HepG2 (cell line): Measurements from ENCODE around the gene DEPDC1B. TPM values are rescaled to one million over a fixed set of nuclear protein-coding genes. Genes with fewer than 3 reads are reported as not detected.

Source experiments
- BCLAF1 ChIP-seq: fragments of 450-650 bp; IDR thresholded peaks from 2 replicates; pipeline ENCODE4 v1.6.1; 2017; ENCODE audit warnings: mild to moderate bottlenecking
- CSRNP1 ChIP-seq: sonication (generic); formaldehyde crosslinking; IDR thresholded peaks from 2 replicates; pipeline ENCODE4 v1.8.1; 2023; ENCODE audit warnings: mild to moderate bottlenecking, missing genetic modification reagents
- GATA4 ChIP-seq: sonication (generic); IDR thresholded peaks from 2 replicates; pipeline ENCODE4 v1.6.1; 2016; ENCODE audit warnings: antibody characterized with exemption, low read depth, borderline replicate concordance
- HMG20B ChIP-seq: conservative IDR thresholded peaks from 2 replicates; pipeline ENCODE4 v1.6.1; 2016; ENCODE audit warnings: missing genetic modification reagents, missing compliant biosample characterization
- JUN ChIP-seq: sonication (generic); formaldehyde crosslinking; IDR thresholded peaks from 2 replicates; pipeline ENCODE4 v1.4.0; 2020; ENCODE audit warnings: mild to moderate bottlenecking, missing genetic modification reagents
- LBX2 ChIP-seq: sonication (generic); formaldehyde crosslinking; IDR thresholded peaks from 2 replicates; pipeline ENCODE4 v1.5.0; 2020; ENCODE audit warnings: missing genetic modification reagents, mild to moderate bottlenecking, borderline replicate concordance
- NFKBIZ ChIP-seq: IDR thresholded peaks from 2 replicates; pipeline ENCODE4 v1.6.1; 2018; ENCODE audit warnings: missing genetic modification reagents, missing compliant biosample characterization
- PAF1 ChIP-seq: IDR thresholded peaks from 2 replicates; pipeline ENCODE4 v1.6.1; 2016; ENCODE audit warnings: missing genetic modification reagents, missing compliant biosample characterization
- RBFOX2 ChIP-seq: fragments of 200-400 bp; formaldehyde crosslinking; IDR thresholded peaks from 2 replicates; pipeline ENCODE4 v1.6.1; 2017; ENCODE audit warnings: low read depth, mild to moderate bottlenecking, low read length
- TAF15 ChIP-seq: fragments of 200-400 bp; formaldehyde crosslinking; IDR thresholded peaks from one replicate; pipeline ENCODE4 v1.6.1; 2018; ENCODE audit warnings: mild to moderate bottlenecking, low read depth, low read length; ENCODE audit not compliant: poor library complexity, severe bottlenecking
- YEATS2 ChIP-seq: sonication (generic); formaldehyde crosslinking; IDR thresholded peaks from 2 replicates; pipeline ENCODE4 v1.4.0; 2020; ENCODE audit warnings: missing genetic modification reagents, borderline replicate concordance
- ZBTB20 ChIP-seq: sonication (generic); formaldehyde crosslinking; IDR thresholded peaks from 2 replicates; pipeline ENCODE4 v1.8.1; 2023; ENCODE audit warnings: missing genetic modification reagents, low read depth, mild to moderate bottlenecking, borderline replicate concordance
- ZEB1 ChIP-seq: IDR thresholded peaks from 2 replicates; pipeline ENCODE4 v1.6.1; 2012; ENCODE audit warnings: mild to moderate bottlenecking, low read depth, inconsistent platforms; ENCODE audit not compliant: insufficient replicate concordance
- ZNF331 ChIP-seq: sonication (generic); formaldehyde crosslinking; IDR thresholded peaks from 2 replicates; pipeline ENCODE4 v1.4.0; 2020; ENCODE audit warnings: missing genetic modification reagents
- ZNF446 ChIP-seq: sonication (generic); formaldehyde crosslinking; IDR thresholded peaks from 2 replicates; pipeline ENCODE4 v1.5.0; 2020; ENCODE audit warnings: mild to moderate bottlenecking, missing genetic modification reagents
- ZNF512 ChIP-seq: sonication (generic); formaldehyde crosslinking; IDR thresholded peaks from 2 replicates; pipeline ENCODE4 v1.4.0; 2020; ENCODE audit warnings: mild to moderate bottlenecking, missing genetic modification reagents
- ZNF746 ChIP-seq: sonication (generic); formaldehyde crosslinking; IDR thresholded peaks from 2 replicates; pipeline ENCODE4 v1.8.0; 2022; ENCODE audit warnings: mild to moderate bottlenecking, missing genetic modification reagents
- ZNF761 ChIP-seq: sonication (generic); formaldehyde crosslinking; conservative IDR thresholded peaks from 2 replicates; pipeline ENCODE4 v1.4.0; 2020; ENCODE audit warnings: mild to moderate bottlenecking, missing genetic modification reagents
- ZNF784 ChIP-seq: sonication (generic); formaldehyde crosslinking; IDR thresholded peaks from 2 replicates; pipeline ENCODE4 v1.5.1; 2020; ENCODE audit warnings: missing genetic modification reagents, mild to moderate bottlenecking, borderline replicate concordance
- ZSCAN25 ChIP-seq: sonication (generic); formaldehyde crosslinking; IDR thresholded peaks from 2 replicates; pipeline ENCODE4 v1.8.0; 2022; ENCODE audit warnings: mild to moderate bottlenecking, missing genetic modification reagents
- polyA plus RNA-seq, 8 experiments: library from polyadenylated mRNA; depleted of rRNA in 3 of 8; stranded (reverse) in 7 of 8; unstranded in 1 of 8; fragments of >200 nt; fragmentation: Illumina TruSeq in 4 of 8; extraction: Trizol in 4 of 8; gene quantifications; 2 replicates each; pipeline versions ENCODE4 v1.2.1 to v1.2.3, GENCODE V29; 2011 to 2016; ENCODE audit warnings: low read depth in 4 of 8, missing spikeins in 1 of 8, mixed read lengths in 1 of 8; ENCODE audit not compliant: insufficient read depth in 1 of 8
- total RNA-seq, 5 experiments: library from RNA; depleted of rRNA; stranded (reverse); fragments of >200 nt; fragmentation: Illumina TruSeq; extraction: Trizol; gene quantifications; 2 replicates each; pipeline ENCODE4 v1.2.3, GENCODE V29; 2016; ENCODE audit warnings: low read depth in 1 of 5

The DEPDC1B gene
- total and polyA plus RNA-seq, 2 of the 13 experiments (the other 11 are each of a cell fraction or from before 2014, with no cell fraction given): 29.5 to 51.3 TPM

GRCh38 chr5:60672693-60673264 lies 27.2 kb downstream of the DEPDC1B start (continued):
- peak; percentile 99 for TF ChIP-seq GATA4
- no peak for TF ChIP-seq TAF15
- TF ChIP-seq HMG20B (CRISPR knock-in tag): peak; percentile 92
- TF ChIP-seq JUN: peak; percentile 52; the same call in 1 of the 2 replicates
- TF ChIP-seq ZNF784 (CRISPR knock-in tag): peak; percentile 36; the same call in 1 of the 2 replicates
- peak; percentile 61; the same call in 1 of the 2 replicates for TF ChIP-seq YEATS2 (CRISPR knock-in tag)
- no peak for TF ChIP-seq BCLAF1
- TF ChIP-seq ZNF446: peak; percentile 35; the same call in 1 of the 2 replicates
- peak; percentile 77; the same call in 1 of the 2 replicates for TF ChIP-seq ZNF761 (CRISPR knock-in tag)
- TF ChIP-seq ZNF746 (CRISPR knock-in tag): peak; percentile 83; the same call in 1 of the 2 replicates
- peak; percentile 77 for TF ChIP-seq RBFOX2
- TF ChIP-seq ZNF331: peak; percentile 90
- TF ChIP-seq ZNF512: no peak
- peak; percentile 91 for TF ChIP-seq NFKBIZ
- TF ChIP-seq CSRNP1 (CRISPR knock-in tag): peak; percentile 80; the same call in 1 of the 2 replicates
- peak; percentile 97 for TF ChIP-seq ZEB1
- no peak for TF ChIP-seq LBX2 (CRISPR knock-in tag)
- TF ChIP-seq ZSCAN25: peak; percentile 66; the same call in 1 of the 2 replicates
- peak; percentile 87; the same call in 1 of the 2 replicates for TF ChIP-seq ZBTB20
- TF ChIP-seq PAF1 (CRISPR knock-in tag): no peak
